Measurements from ENCODE around the gene PUDP.

GRCh38 chrX:7062903-7063302 is 85.0 kb downstream of the PUDP start:
- TF ChIP-seq CTCF (IDR thresholded peaks at IDR 0.05; ENCODE audit: low read depth, low read length, poor library complexity, severe bottlenecking) (no peak), EZH2phosphoT487 (IDR thresholded peaks at IDR 0.05; ENCODE audit: borderline replicate concordance, low read length) (no peak)

All from DOHH2 (cell line).